ENCODE data around the gene LATS2. TPM values are rescaled to one million over a fixed set of nuclear protein-coding genes. Genes with fewer than 3 reads are reported as not detected.
"Not testable (repeated sequence)": the region's sequence is repeated elsewhere in the genome, so short reads cannot be mapped to it uniquely, and the experiment has no call there.

LATS2 gene
- total RNA-seq, 4 donors from 2014 or later, result 8.5 to 32.5 (median 12.6) TPM

DNA sequence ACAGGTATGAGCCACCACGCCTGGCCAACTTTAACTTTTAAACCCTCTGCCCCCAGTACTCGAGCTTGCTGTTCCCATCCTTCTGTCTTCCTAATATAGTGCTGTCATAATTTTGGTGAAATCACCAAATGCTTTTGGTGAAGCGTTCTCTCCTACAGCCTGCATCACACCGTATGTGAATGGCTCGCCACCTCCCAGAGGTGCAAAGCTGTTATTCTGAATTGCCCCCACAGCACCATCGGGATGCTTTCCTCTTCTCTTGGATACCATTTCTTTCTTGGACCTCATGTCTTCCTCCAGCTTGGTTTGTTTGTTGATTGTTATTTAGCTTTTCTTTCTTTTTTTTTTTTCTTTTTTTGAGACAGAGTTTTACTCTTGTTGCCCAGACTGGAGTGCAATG lies 105.9 kb downstream of the LATS2 start:
- H3K36me3 ChIP-seq, result no peaks in the 10 kb centered on the region
- no peaks in the 10 kb centered on the region for H3K4me1 ChIP-seq
- H3K27me3 ChIP-seq, result no peaks in the 10 kb centered on the region
- no peak for DNase-seq
- intact Hi-C loops (cut with DNase I; ENCODE audit: low total_unique reads), result no loop called here
- no peaks in the 10 kb centered on the region for H3K9me3 ChIP-seq
- no peak overlapping the region for H3K4me3 ChIP-seq
- TF ChIP-seq, protein P1, sequence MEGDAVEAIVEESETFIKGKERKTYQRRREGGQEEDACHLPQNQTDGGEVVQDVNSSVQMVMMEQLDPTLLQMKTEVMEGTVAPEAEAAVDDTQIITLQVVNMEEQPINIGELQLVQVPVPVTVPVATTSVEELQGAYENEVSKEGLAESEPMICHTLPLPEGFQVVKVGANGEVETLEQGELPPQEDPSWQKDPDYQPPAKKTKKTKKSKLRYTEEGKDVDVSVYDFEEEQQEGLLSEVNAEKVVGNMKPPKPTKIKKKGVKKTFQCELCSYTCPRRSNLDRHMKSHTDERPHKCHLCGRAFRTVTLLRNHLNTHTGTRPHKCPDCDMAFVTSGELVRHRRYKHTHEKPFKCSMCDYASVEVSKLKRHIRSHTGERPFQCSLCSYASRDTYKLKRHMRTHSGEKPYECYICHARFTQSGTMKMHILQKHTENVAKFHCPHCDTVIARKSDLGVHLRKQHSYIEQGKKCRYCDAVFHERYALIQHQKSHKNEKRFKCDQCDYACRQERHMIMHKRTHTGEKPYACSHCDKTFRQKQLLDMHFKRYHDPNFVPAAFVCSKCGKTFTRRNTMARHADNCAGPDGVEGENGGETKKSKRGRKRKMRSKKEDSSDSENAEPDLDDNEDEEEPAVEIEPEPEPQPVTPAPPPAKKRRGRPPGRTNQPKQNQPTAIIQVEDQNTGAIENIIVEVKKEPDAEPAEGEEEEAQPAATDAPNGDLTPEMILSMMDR (IDR thresholded peaks at IDR 0.05), result no peak
- no peak for TF ChIP-seq POLR2A (IDR thresholded peaks at IDR 0.05)
- H3K27ac ChIP-seq, result no peak overlapping the region

DNA sequence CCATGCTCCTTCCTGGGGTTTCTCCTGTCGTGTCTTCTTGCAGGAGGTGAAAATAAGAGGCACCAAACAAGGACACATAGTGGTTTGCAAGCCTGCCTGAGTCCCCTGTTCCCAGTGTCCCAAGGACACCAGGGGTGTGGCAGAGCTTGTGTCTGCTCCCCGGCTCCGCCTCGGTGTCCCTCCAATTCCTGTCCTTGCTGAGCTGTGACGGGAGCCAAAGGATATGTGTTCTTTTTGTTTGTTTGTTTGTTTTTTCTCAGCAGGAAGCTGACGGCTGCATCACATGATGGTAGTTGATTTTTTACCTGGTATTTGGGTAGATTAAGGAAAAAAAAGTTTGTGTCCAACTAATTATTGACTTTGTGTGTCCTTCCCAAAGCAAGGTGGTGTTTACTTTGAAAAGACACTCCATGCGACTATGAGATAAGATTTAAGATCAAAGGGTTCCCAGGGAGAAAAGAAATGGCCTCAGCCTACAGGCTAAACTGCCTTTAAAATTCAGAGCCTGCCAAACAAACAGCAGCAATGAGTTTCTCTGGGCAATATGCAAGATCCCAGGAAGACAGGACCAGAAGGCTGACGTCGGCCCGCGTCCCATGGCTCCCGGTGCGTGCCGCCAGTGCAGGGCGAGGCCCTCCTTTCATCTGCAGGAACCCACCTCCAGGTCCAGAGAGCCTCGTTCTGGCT lies 108.0 kb downstream of the LATS2 start:
- Histone ChIP-seq H3K4me1 (no peaks in the 10 kb centered on the region), H3K4me3 (no peak overlapping the region), H3K27me3 (no peaks in the 10 kb centered on the region), H3K36me3 (no peaks in the 10 kb centered on the region), H3K27ac (no peak overlapping the region), H3K9me3 (no peaks in the 10 kb centered on the region)
- TF ChIP-seq, protein P1 (IDR thresholded peaks at IDR 0.05), result no peak
- no peak for TF ChIP-seq POLR2A (IDR thresholded peaks at IDR 0.05)
- DNase-seq, result no peak
- intact Hi-C loops (cut with DNase I; ENCODE audit: low total_unique reads), result no loop called here

DNA sequence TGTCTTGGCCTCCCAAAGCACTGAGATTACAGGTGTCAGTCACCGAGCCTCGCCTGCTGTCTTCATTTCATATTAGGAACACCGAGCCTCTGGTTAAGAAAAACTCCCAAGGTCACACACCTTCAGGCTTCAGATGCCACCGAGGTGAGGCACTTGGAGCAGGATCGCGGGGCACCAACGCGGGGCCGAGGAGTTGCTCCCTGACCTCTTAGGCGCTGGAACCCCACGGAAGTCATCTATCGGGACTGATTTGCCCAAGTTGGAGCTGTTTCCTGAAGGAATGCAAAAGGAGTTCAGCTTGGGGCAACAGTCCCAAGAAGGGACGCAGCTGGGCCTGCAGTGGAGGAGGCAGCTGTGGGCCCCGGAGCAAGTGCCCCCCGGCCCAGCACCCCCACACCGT lies 108.5 kb downstream of the LATS2 start:
- Histone ChIP-seq H3K27me3 (no peaks in the 10 kb centered on the region), H3K36me3 (no peaks in the 10 kb centered on the region), H3K4me1 (no peaks in the 10 kb centered on the region), H3K9me3 (no peaks in the 10 kb centered on the region), H3K27ac (no peak overlapping the region), H3K4me3 (no peak overlapping the region)
- no peak for TF ChIP-seq POLR2A (IDR thresholded peaks at IDR 0.05)
- TF ChIP-seq, protein P1 (IDR thresholded peaks at IDR 0.05), result no peak
- no peak for DNase-seq
- intact Hi-C loops (cut with DNase I; ENCODE audit: low total_unique reads), result no loop called here

DNA sequence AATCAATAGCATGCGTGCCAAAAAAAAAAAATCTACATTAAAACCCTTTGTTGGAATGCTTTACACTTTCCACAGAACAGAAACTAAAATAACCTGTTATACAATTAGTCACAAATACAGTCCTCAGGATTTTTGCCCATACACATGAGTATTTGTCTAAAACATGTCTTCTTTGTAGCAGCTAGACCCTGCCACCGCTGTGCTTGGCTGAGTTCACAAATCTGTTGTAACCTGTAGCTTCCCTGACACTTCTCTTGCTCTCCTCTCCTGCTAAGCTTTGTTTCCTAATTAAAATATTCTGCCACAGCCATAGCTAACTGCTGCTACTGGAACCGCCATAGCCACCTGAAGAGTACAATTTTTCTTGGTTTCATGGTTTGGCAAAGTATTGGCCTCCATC lies 113.4 kb downstream of the LATS2 start:
- not testable (repeated sequence) for H3K27ac ChIP-seq, H3K27me3 ChIP-seq, H3K9me3 ChIP-seq, H3K4me3 ChIP-seq, H3K4me1 ChIP-seq, H3K36me3 ChIP-seq, DNase-seq
- intact Hi-C loops (cut with DNase I; ENCODE audit: low total_unique reads), result loop anchor here (10.0 kb wide), 1 partner anchor 187 kb away; no protein-coding TSS in a partner anchor

DNA sequence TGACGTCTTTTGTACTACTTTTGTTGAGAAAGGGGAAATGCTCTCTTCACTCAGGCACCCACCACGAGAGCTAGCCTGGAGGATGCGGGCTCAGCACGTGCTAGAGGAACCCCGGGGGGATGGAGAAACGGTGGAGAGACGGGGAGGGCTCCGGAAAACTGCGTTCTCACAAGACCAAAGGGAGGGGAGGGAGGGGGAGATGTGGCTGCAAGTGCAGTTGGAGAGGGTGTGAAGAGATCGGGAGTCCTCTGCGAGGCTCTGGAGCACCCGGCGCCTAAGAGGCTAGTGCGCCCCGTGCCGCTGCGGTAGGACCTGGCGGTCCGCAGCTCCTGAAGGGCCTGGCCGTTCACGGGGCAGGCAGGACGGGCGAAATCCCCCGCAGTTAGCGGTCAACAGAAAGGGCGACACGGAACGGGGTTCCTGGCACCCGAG lies 115.4 kb downstream of the LATS2 start:
- no peak for TF ChIP-seq POLR2A (IDR thresholded peaks at IDR 0.05)
- TF ChIP-seq, protein P1 (IDR thresholded peaks at IDR 0.05), result no peak
- intact Hi-C loops (cut with DNase I; ENCODE audit: low total_unique reads), result loop anchor here (10.0 kb wide), 1 partner anchor 189 kb away; no protein-coding TSS in a partner anchor
- no peaks in the 10 kb centered on the region for H3K36me3 ChIP-seq
- H3K9me3 ChIP-seq, result no peaks in the 10 kb centered on the region
- no peak for DNase-seq
- H3K4me1 ChIP-seq, result no peaks in the 10 kb centered on the region
- no peaks in the 10 kb centered on the region for H3K27me3 ChIP-seq
- no peak overlapping the region for H3K4me3 ChIP-seq
- no peak overlapping the region for H3K27ac ChIP-seq

All from uterus (tissue), 4 donors.